ELF-1 (cell line): ENCODE results near the gene SH3BP4.
"Not testable (repeated sequence)": the region's sequence is repeated elsewhere in the genome, so short reads cannot be mapped to it uniquely, and the experiment has no call there.

Experiments used
- DNase-seq: peaks from one replicate; pipeline ENCODE4 v3.0.0-alpha.2; 2016; ENCODE audit warnings: low read depth, low spot score

SH3BP4 gene

DNA sequence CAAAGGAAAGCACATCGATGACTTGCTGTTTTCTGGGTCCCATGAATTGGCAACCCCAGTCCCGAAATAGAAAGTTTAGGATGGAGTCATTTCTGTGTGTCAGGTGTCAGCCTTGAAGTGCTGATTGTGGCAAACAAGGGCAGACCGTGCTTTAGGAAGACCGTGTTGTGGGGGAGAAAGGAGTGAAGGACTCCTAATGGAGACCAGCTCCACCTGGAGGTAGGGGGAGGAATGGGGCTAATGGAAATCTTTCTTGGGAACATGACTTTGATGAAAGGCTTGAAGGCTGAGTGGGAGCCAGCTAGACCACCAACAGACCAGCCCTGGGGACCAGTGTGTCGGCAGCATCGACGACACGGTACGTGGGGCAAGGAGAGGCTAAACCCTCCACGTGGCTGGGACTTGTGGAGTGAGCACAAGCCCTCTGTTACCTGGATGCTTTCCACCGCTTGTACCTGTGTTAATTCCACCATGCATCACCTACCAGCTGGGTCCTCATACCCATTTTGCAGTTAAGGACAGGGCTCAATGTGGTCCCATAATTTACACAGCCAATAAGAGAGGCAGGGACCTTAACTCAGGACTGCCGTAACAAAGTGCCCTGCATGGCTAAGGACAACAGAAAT, 104.2 kb downstream of the SH3BP4 start:
- peak; percentile 68 for DNase-seq

DNA sequence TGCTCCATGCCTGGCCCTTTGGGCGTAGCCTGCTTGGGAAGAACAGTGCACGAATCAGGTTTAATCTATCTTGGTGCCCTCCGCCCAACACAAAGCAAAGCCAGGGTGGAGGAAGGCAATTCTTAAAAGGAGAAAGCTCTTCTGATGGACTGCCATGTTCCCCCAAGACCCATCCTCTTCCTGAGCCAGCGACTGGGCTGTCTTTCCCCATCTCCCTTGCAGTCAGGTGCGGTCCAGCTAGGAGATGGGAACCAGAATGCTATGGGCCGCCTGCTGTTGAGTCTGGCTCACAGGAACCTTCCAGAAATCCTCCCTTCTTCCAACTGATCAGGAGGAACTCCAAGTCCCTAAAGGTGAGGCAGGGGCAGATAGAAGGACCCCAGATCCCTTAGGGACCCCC, 105.0 kb downstream of the SH3BP4 start:
- no peak for DNase-seq

DNA sequence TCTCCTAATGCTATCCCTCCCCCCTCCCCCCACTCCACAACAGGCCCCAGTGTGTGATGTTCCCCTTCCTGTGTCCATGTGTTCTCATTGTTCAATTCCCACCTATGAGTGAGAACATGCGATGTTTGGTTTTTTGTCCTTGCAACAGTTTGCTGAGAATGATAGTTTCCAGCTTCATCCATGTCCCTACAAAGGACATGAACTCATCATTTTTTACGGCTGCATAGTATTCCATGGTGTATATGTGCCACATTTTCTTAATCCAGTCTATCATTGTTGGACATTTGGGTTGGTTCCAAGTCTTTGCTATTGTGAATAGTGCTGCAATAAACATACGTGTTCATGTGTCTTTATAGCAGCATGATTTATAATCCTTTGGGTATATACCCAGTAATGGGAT, 105.8 kb downstream of the SH3BP4 start:
- not testable (repeated sequence) for DNase-seq

DNA sequence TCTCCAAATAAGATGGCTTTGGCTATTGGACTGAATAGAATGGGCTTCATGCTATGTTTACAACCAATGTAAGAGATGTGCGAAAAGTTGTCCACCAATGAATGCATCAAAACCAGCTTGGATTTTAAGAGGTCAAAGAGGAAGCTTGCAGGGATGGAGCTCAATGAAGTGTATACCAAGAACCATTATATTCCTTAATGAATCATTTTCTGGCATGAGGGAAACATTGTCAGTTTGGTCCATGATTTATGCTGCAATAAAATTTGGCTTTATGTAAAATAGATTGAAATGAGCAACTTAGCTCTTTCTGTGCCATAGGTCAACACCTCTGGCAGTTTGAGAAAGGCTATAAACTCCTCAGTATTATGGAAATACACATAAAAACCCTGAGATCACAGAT, 107.3 kb downstream of the SH3BP4 start:
- no peak for DNase-seq

DNA sequence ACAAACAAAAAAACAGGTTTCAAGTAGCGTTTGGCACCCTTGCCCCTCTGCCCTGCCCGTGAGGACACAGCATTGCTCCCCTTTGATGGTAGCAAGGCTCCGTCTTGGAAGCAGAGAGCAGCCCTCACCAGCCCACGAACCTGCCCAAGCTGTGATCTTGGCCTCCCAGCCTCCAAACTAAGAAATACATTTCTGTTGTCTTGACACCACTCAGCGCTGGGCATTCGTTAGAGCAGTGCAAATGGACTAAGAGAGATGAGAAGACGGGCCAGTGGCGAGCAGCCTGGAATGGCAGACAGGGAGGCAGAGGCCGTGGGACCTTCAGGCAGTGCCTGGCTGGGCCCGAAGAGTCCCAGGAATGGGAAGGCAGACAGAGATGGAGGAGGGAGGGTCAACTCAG, 109.8 kb downstream of the SH3BP4 start:
- no peak for DNase-seq

DNA sequence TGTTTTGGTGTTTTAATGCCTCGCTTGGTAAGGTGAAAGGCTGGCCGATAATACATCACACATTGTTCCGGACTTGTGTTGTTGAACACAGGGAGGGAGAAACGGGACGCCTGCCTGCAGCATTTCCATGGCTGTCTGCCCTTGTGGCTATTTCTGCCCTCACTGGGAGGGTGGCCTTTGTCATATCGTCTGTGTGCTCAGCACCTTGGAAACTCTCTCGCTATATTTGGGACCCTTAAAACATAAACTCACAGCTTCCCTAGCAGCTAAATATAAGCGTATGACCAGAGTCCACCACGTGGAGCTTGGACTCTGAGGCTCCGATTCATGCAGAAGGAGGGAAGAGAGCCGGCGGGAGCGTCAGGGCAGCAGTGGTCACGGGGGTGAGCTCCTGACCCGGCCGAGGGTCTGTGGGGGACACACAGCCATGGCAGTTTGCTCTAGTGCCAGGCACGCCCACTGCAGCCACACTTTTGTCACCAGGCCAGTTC, 111.7 kb downstream of the SH3BP4 start:
- DNase-seq: no peak

DNA sequence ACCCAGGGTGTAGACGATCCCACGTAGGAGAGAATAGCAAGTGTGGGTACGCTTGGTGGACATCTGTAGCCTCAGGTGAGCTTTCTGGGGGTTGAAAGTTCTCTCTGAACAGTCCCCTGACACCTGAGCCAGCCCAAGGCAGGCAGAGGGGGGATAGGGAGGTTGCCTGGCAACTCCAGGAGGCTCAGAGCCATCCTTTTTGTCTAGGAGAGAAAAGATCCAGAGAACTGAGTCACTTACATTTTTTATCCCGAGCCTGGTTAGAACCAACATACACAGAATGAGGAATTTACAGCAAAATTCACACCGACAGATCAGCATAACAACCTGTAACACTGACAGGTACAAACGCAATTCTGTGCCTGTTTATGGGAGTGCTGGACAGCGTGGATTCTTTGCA, 113.2 kb downstream of the SH3BP4 start:
- no peak for DNase-seq

DNA sequence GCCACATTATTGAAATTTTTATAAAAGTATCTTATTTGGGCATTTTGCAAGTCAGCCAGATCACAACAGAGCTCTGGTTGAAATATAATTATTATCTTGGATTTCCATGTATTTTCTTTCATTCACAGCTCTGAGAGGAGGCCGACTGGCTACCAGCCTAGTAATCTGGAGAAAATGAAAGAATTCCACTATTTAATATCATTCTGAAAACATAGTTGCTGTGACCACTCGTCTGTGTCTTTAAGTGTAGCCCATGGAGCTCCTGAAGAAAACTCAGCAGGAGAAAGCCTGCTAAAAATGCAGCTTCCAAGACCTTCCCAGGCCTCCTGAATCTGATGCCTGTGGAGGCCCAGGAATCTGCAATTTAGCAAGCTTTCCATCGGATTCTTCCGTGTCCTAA, 114.7 kb downstream of the SH3BP4 start:
- DNase-seq: no peak

DNA sequence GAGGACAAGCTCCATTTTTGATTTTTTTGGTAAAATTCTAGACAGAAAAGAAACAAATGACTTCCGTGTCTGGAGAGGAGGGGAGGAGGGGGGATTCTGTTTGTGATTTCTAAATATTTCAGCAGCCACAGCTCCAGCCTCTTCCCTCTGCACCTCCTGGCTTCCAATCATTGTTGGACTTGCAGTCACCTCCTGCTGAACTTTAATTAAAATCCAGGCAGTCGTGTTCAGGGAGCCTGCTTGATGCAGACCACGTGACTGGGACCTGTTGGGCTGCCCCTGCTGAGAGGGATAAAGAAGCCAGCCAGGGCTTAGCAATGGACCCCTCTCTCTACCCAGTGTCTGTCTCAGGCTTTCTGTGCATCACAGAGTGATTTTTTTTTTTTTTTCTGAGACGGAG, 115.1 kb downstream of the SH3BP4 start:
- DNase-seq: peak; percentile 48

DNA sequence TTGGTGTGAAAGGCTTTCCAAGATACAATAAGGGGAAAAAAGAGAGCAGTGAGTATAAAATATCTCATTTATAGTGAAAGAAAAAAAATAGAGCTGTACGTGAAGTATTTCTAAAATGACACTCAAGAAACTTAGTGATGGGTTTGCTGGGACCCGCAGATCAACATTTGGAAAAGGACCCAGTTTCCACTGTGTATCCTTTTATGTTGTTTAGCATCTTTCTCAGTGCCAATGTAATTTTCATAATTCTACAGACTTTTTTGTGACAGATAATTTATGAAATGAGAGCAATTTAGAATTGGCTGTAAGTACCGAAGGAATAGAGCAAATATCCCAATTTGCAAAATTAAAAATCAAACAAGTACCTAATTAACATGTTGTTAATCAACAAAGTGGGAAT, 116.9 kb downstream of the SH3BP4 start:
- no peak for DNase-seq

DNA sequence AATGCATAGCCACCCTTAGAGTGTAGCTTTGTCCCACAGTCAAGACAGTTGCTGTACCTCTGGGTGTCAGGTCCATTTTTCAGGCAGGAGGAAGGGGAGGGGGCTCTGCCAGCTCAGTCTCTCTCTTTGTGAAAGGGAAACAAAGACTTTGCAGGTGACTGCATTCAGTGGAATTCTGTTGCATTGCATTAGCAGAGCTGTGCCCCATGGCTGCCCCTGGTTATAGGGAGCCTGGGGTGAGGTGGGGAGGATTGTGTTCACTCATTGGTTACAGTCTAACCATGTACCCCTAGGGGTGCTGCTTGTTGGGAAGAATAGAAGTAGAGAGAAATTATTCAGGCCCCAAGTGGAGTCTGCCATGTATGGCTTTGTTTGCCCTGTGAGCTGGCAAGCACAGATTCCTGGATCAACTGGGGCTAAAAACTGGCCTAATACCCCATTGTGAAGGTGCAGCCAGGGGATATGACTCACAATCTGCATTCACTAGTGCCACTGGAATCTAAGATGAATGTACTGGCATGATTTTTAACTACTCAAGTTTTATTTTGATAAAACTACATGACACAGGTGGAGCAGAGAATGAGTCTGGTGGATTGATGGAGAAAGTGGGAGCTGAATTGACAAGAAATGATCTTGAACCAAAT, 118.4 kb downstream of the SH3BP4 start:
- DNase-seq: no peak

DNA sequence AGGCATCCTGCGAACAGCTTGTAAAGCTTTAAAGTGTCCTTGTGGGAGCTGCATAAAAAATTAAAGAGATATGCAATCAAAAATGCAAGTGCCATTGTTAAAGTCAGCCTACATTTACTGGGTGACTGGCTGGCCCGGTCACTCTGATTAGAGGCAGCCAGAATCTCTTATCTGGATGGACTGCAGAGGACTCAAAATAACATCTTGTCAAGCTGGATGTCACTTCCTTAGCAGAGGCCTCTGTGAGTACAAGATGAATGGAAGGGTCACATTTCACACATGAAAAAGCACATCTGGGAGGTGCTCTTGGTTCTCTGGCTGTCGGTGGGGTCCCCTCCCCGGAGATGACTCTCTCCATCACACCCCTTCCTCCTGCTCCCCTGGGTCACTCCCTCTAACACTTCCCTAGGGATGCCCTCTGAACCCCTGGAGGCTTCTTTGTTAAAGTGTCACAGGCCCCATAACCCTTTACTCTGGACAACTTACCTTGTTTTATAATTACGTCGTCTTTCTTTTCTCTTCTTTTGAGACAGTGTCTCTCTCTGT, 122.1 kb downstream of the SH3BP4 start:
- DNase-seq: no peak

DNA sequence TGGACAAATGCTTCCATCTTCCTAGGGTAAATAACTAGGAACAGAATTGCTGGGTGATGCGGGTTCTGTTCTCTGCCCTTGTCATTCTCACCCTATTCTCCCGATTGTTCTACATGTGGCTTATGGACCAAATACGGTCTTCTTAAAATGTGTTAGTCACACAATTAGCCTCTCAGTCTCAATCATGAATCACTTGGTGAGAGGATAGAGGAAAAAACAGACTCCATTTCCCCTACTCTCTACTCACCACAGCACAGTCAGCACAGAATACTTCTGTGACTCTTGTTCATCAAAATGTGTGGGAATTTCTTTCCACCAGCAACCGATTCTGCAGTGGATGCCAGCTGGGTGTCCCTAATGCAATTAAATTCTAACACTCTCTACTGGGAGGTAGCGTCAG, 125.2 kb downstream of the SH3BP4 start:
- no peak for DNase-seq

DNA sequence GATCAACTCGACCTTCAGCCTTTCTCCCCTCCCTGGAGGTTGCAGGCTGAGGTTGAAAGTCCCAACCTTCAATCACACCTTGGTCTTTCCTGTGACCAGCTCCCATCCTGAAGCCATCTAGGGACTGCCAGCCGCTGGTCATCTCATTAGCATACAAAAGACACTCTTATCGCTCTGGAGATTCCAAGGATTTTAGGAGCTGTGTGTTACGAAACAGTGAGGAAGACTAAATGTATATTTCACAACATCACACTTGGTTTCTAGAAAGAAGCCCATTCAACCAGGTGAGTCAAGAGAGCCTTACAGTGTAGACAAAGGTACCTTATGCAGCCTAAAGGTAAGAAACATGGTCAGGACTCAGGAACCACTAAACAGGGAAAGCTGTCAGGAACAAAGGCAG, 126.4 kb downstream of the SH3BP4 start:
- DNase-seq: peak; percentile 57

DNA sequence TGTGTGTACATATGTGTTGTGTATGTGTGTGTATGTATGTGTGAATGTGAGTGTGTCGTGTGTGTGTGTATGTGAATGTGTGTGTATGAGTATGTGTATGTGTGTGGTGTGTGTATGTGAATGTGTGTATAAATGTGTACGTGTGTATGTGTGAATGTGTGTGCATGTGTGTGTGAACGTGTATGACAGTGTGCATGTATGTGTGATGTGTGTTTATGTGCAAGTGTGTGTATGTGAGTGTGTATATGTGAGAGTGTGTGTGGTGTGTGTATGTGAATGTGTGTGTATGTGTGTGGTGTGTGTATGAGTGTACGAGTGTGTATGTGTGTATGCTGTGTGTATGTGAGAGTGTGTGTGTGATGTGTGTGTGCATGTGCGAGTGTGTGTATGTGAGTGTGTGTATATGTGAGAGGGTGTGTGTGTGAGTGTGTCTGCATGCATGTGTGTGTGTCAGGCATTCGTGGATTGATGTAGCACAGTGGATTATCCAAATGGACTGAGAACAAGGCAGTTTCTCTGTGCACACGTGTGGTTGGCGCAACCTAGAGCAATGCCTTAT, 127.2 kb downstream of the SH3BP4 start:
- no peak for DNase-seq

DNA sequence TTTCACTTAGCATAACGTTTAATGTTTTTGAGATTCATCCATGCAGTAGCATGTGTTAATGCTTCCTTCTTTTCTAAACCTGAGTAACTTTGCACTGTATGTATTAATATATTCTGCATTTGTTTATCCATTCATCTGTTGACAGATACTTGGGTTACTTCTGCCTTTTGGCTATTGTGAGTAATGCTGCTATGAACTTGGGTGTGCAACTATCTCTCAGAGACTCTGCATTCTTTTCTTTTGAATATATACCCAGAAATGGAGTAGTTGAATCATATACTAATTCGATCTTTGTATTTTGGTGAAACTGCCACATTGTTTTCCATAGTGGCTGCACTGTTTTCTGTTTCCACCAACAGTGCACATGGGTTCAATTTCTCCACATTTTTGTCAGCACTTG, 128.3 kb downstream of the SH3BP4 start:
- DNase-seq: no peak

DNA sequence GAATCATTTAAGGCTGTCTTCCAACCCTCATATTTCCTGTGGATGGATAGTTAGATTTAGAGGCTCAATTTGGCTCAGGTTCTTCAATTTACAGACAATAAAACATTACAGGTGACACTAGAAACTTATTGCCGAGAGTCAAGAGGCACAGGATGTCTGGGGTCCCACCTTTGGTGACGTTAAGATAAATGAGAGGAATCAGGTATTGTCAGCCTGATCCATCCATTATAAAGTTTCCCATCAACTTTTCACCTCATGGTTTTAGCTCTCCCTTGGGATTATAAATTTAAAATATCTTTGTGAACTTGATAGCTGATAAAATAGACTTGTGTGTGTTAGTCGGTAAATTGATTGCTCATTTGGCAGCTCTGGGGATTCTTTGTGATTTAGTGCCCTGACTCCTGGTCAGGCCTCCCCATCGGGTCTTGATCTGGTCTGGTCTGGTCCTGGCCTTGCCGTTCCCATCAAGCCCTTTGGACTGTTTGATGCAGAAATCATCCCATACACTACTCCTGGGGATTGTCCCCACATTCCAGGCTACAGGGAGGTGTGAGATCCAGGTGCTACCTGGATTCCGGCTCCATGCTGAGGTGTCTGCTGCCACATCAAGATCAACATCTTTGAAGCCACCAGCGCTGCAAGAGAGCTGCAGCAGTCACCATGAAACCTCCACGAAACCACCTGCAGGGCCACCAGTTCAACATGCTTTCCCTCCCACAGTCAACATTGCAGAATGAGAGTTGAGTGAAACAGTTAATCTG, 130.9 kb downstream of the SH3BP4 start:
- DNase-seq: no peak

DNA sequence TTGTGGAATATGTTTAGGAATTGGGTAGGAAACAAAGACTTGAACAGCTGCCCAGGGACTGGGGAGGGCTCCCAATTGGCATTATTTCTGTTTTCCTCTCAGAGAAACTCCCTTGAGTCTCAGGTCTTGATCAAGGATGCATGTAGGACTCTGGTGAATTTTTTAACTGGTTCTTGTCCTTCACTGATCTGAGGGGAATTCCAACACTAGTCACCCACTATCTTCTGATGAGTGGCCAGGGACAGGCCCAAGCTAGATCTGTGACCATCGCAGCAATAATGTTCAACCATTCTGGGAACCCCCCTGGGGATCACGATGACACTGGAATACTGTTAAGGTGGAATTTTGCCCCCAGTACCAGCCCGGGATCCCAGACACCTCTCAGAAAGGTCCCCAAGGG, 132.0 kb downstream of the SH3BP4 start:
- no peak for DNase-seq

DNA sequence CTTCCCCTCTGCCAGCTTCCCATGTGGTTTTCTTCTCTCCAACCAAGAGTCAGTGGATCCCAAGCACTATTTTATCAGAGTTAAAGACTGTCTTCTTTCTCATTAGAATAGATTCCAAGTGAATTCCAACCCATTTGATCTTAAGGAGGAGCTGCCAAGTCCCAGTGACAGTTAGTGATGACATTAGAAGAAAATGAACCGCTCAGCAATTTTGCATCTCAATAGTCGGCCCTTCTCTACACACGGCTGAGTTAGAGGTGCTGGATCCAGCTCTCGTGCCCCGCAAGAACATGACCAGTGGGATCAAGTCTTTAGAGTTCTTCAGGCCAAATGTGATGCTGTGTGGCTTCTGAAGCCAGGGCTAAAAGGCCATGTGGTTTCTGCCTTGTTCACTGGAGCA, 132.6 kb downstream of the SH3BP4 start:
- DNase-seq: no peak

DNA sequence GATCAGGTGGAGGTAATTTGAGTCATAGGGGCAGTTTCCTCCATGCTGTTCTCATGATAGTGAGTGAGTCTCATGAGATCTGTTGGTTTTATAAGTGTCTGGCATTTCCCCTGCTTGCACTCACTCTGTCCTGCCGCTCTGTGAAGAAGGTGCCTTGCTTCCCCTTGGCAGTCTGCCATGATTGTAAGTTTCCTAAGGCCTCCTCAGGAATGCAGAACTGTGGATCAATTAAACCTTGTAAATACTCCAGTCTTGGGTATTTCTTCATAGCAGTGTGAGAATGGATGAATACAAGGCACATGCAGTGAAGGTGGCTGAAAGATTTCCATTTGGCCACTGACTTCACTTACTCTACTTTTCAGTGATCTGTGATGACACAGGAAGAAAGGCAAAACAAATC, 133.7 kb downstream of the SH3BP4 start:
- no peak for DNase-seq

DNA sequence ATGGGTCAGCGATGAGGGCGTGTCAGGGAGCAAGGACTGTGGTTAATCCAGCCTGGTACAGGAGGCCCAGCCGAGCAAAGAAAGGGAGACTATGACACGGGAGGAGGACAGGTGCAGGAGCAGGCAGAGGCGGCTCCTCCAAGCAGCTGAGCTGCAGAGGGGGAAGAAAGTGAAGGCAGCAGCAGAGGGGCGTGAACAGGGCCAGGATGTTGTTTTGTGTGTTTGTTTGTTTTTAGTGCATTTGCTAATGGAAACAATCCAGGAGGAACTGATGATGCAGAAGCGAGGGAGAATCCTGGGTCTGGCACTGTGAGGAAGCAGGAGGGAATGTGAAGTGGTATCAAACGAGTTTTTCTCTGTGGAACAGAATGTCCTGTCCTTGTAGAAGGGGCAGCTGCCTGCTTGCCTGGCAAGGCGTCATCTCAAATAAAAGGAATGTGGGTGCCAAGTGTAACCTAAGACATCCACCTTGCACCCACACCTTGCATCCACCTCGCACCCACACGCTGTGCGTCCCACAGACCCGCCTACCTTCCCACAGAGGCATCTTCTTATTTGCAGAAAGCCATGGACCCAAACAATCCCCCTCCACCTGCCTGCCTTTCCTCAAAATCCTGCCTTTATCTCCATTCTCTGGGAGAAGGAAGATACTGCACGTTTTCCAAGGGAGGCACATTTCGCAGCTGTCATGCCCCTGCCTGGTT, 134.8 kb downstream of the SH3BP4 start:
- DNase-seq: no peak
